ENCODE measurements around the gene SMPD3. TPM values are rescaled to one million over a fixed set of nuclear protein-coding genes. Genes with fewer than 3 reads are reported as not detected.

Gene SMPD3
- total RNA-seq, 4 donors from 2014 or later, result 0.20 to 3.3 (median 0.63) TPM

- H3K36me3 ChIP-seq, result no peaks in the 10 kb centered on the region
- no peak overlapping the region for H3K27ac ChIP-seq
- 3 to 4% methylated on average over 32 of the region's 36 CpGs for WGBS, 2 donors
Observed at GRCh38 chr16:68447653-68448359, 502 bp downstream of the SMPD3 start.

GRCh38 chr16:68446681-68447652 lies 1.3 kb downstream of the SMPD3 start:
- H3K4me3 ChIP-seq, result peak overlapping the region in 1 of 4 donors; percentile 55
- H3K27me3 ChIP-seq, result peaks cover 0 to 51% of the 10 kb centered on the region in 2 donors
- H3K4me1 ChIP-seq, result peaks cover 0 to 28% (median 12%) of the 10 kb centered on the region in 4 donors
- no peaks in the 10 kb centered on the region for H3K36me3 ChIP-seq
- no peak overlapping the region for H3K27ac ChIP-seq
- TF ChIP-seq POLR2A (IDR thresholded peaks at IDR 0.05), result no peak
- no peak for TF ChIP-seq EP300 (IDR thresholded peaks at IDR 0.05)
- TF ChIP-seq, protein P1, sequence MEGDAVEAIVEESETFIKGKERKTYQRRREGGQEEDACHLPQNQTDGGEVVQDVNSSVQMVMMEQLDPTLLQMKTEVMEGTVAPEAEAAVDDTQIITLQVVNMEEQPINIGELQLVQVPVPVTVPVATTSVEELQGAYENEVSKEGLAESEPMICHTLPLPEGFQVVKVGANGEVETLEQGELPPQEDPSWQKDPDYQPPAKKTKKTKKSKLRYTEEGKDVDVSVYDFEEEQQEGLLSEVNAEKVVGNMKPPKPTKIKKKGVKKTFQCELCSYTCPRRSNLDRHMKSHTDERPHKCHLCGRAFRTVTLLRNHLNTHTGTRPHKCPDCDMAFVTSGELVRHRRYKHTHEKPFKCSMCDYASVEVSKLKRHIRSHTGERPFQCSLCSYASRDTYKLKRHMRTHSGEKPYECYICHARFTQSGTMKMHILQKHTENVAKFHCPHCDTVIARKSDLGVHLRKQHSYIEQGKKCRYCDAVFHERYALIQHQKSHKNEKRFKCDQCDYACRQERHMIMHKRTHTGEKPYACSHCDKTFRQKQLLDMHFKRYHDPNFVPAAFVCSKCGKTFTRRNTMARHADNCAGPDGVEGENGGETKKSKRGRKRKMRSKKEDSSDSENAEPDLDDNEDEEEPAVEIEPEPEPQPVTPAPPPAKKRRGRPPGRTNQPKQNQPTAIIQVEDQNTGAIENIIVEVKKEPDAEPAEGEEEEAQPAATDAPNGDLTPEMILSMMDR (IDR thresholded peaks at IDR 0.05), result no peak
- no peaks in the 10 kb centered on the region for H3K9me3 ChIP-seq
- no peak for DNase-seq (ENCODE audit: low spot score in 2 of 2)
- WGBS, 2 donors, result 19 to 20% methylated on average over 50 to 53 of the region's 73 CpGs

More at GRCh38 chr16:68447653-68448359, 502 bp downstream of the SMPD3 start:
- Histone ChIP-seq H3K4me3 (peak overlapping the region; percentile 16 to 61 (median 52)), H3K4me1 (peaks cover 0 to 28% (median 12%) of the 10 kb centered on the region in 4 donors), H3K9me3 (no peaks in the 10 kb centered on the region), H3K27me3 (peaks cover 0 to 43% of the 10 kb centered on the region in 2 donors)
- no peak for DNase-seq (ENCODE audit: low spot score in 2 of 2)
- no peak for TF ChIP-seq POLR2A (IDR thresholded peaks at IDR 0.05)
- TF ChIP-seq, protein P1 (IDR thresholded peaks at IDR 0.05), result no peak
- TF ChIP-seq EP300 (IDR thresholded peaks at IDR 0.05), result no peak

- 0% methylated on average over 1 of the region's 1 CpG for WGBS, 2 donors
- peak in 1 of 2 donors; percentile 48 for DNase-seq (ENCODE audit: low spot score in 2 of 2)
- H3K27me3 ChIP-seq, result peaks cover 0 to 61% of the 10 kb centered on the region in 2 donors
Observed at GRCh38 chr16:68445458-68445857, 2.9 kb downstream of the SMPD3 start.

GRCh38 chr16:68444056-68444657 lies 4.2 kb downstream of the SMPD3 start:
- TF ChIP-seq EP300 (IDR thresholded peaks at IDR 0.05) (no peak), POLR2A (IDR thresholded peaks at IDR 0.05) (no peak)
- TF ChIP-seq, protein P1 (IDR thresholded peaks at IDR 0.05), result no peak
- Histone ChIP-seq H3K36me3 (no peaks in the 10 kb centered on the region), H3K4me1 (peaks cover 0 to 28% (median 12%) of the 10 kb centered on the region in 4 donors), H3K27ac (no peak overlapping the region), H3K27me3 (peaks cover 0 to 61% of the 10 kb centered on the region in 2 donors), H3K4me3 (no peak overlapping the region), H3K9me3 (no peaks in the 10 kb centered on the region)
- WGBS, 2 donors, result 27 to 32% methylated on average over 3 of the region's 3 CpGs
- no peak for DNase-seq (ENCODE audit: low spot score in 2 of 2)

More at GRCh38 chr16:68445458-68445857, 2.9 kb downstream of the SMPD3 start:
- Histone ChIP-seq H3K27ac (no peak overlapping the region), H3K4me3 (no peak overlapping the region), H3K9me3 (no peaks in the 10 kb centered on the region), H3K36me3 (no peaks in the 10 kb centered on the region), H3K4me1 (peaks cover 0 to 28% (median 12%) of the 10 kb centered on the region in 4 donors)
- TF ChIP-seq POLR2A (IDR thresholded peaks at IDR 0.05), result no peak
- TF ChIP-seq EP300 (IDR thresholded peaks at IDR 0.05), result no peak
- TF ChIP-seq, protein P1 (IDR thresholded peaks at IDR 0.05), result peak in 1 of 5 experiments; percentile 22
